Uterus (tissue), 4 donors: ENCODE data around the gene RABEP2. TPM values are rescaled to one million over a fixed set of nuclear protein-coding genes. Genes with fewer than 3 reads are reported as not detected.
"Not testable (repeated sequence)": the region's sequence is repeated elsewhere in the genome, so short reads cannot be mapped to it uniquely, and the experiment has no call there.

ENCODE experiments used
- DNase-seq, 2 donors: peaks; one replicate each; pipeline ENCODE4 v3.0.0-alpha.2; 2019 to 2020
- H3K27ac ChIP-seq, 2 donors: fragments of 200-600 bp; sonication (generic); 1 replicate in 1 of 2; 2 replicates in 1 of 2; pipeline ENCODE4 v1.5.1; 2016 to 2018
- H3K27me3 ChIP-seq, 2 donors: fragments of 200-600 bp; sonication (generic); one replicate each; pipeline ENCODE4 v1.5.1; 2018 to 2019; ENCODE audit warnings: control low read depth in 1 of 2
- H3K36me3 ChIP-seq, 2 donors: fragments of 200-600 bp; sonication (generic); one replicate each; pipeline ENCODE4 v1.5.1; 2019; ENCODE audit warnings: control low read depth in 1 of 2
- H3K4me1 ChIP-seq, 2 donors: fragments of 200-600 bp; sonication (generic); one replicate each; pipeline ENCODE4 v1.5.1; 2018 to 2019; ENCODE audit warnings: control low read depth in 1 of 2
- H3K4me3 ChIP-seq, 2 donors: fragments of 200-600 bp; sonication (generic); 1 replicate in 1 of 2; 2 replicates in 1 of 2; pipeline ENCODE4 v1.5.1; 2018 to 2019; ENCODE audit warnings: mild to moderate bottlenecking in 1 of 2
- H3K9me3 ChIP-seq, 2 donors: fragments of 200-600 bp; sonication (generic); one replicate each; pipeline ENCODE4 v1.5.1; 2019; ENCODE audit warnings: control low read depth in 1 of 2
- CTCF ChIP-seq, 4 experiments: fragments of 200-600 bp in 2 of 4; fragments of 450-650 bp in 2 of 4; sonication (generic) in 2 of 4; IDR thresholded peaks; one replicate each; pipeline ENCODE4 v1.5.1; 2016 to 2019; ENCODE audit warnings: antibody characterized with exemption in 4 of 4, mild to moderate bottlenecking in 2 of 4, moderate library complexity in 1 of 4
- POLR2A ChIP-seq, 2 donors: fragments of 450-650 bp; IDR thresholded peaks; one replicate each; pipeline ENCODE4 v1.6.1; 2016; ENCODE audit warnings: antibody characterized with exemption in 2 of 2, mild to moderate bottlenecking in 1 of 2, moderate library complexity in 1 of 2
- intact Hi-C: fragments of 100-400 bp; cut with DNase I; formaldehyde crosslinking; loops from one replicate; pipeline ENCODE4 v1.15.1; 2023; ENCODE audit warnings: low total_unique reads
- total RNA-seq, 4 donors: library from RNA; depleted of rRNA in 3 of 4; stranded (reverse); fragments of >200 nt in 3 of 4; gene quantifications; one replicate each; pipeline versions ENCODE4 v1.1.0 to v1.2.4, GENCODE V29; 2014 to 2023
- donor health status: DM: yes; HTN: yes; CAD: no.

The RABEP2 gene
- total RNA-seq, 4 donors from 2014 or later = 4.9 to 41.1 (median 9.3) TPM

- no peak for TF ChIP-seq CTCF (IDR thresholded peaks at IDR 0.05)
- no peak for TF ChIP-seq POLR2A (IDR thresholded peaks at IDR 0.05)
- H3K4me3 ChIP-seq = no peak overlapping the region
- no peaks in the 10 kb centered on the region for H3K27me3 ChIP-seq
- no peaks in the 10 kb centered on the region for H3K36me3 ChIP-seq
- no peaks in the 10 kb centered on the region for H3K4me1 ChIP-seq
- no peak overlapping the region for H3K27ac ChIP-seq
- DNase-seq = no peak
- no peaks in the 10 kb centered on the region for H3K9me3 ChIP-seq
- intact Hi-C loops = loop anchor here (10.0 kb wide), 1 partner anchor 52 kb away; the partner anchor contains the start of gene RABEP2
Measured at GRCh38 chr16:28872952-28873351, 52.1 kb downstream of the RABEP2 start.

- Histone ChIP-seq H3K4me3 (no peak overlapping the region), H3K9me3 (no peaks in the 10 kb centered on the region), H3K27me3 (no peaks in the 10 kb centered on the region), H3K4me1 (peaks cover 0 to 9% of the 10 kb centered on the region in 2 donors), H3K36me3 (no peaks in the 10 kb centered on the region), H3K27ac (no peak overlapping the region)
- intact Hi-C loops = no loop called here
- no peak for TF ChIP-seq CTCF (IDR thresholded peaks at IDR 0.05)
- TF ChIP-seq POLR2A (IDR thresholded peaks at IDR 0.05) = no peak
- no peak for DNase-seq
Measured at GRCh38 chr16:28869201-28869600, 55.8 kb downstream of the RABEP2 start.

- H3K4me3 ChIP-seq, DNase-seq, intact Hi-C loops, H3K9me3 ChIP-seq, H3K27me3 ChIP-seq, H3K4me1 ChIP-seq, H3K27ac ChIP-seq, H3K36me3 ChIP-seq: not testable (repeated sequence)
Measured at GRCh38 chr16:28867646-28868045, 57.4 kb downstream of the RABEP2 start.

- intact Hi-C loops = no loop called here
- no peaks in the 10 kb centered on the region for H3K36me3 ChIP-seq
- TF ChIP-seq POLR2A (IDR thresholded peaks at IDR 0.05) (no peak), CTCF (IDR thresholded peaks at IDR 0.05) (no peak)
Measured at GRCh38 chr16:28867241-28867640, 57.8 kb downstream of the RABEP2 start.

GRCh38 chr16:28866454-28866804 is 58.6 kb downstream of the RABEP2 start:
- DNase-seq = no peak
- H3K27me3 ChIP-seq = no peaks in the 10 kb centered on the region
- intact Hi-C loops = no loop called here
- no peak overlapping the region for H3K27ac ChIP-seq
- no peaks in the 10 kb centered on the region for H3K9me3 ChIP-seq
- no peak for TF ChIP-seq CTCF (IDR thresholded peaks at IDR 0.05)
- TF ChIP-seq POLR2A (IDR thresholded peaks at IDR 0.05) = no peak
- no peak overlapping the region for H3K4me3 ChIP-seq
- H3K4me1 ChIP-seq = peaks cover 0 to 9% of the 10 kb centered on the region in 2 donors
- no peaks in the 10 kb centered on the region for H3K36me3 ChIP-seq

More at GRCh38 chr16:28867241-28867640, 57.8 kb downstream of the RABEP2 start:
- DNase-seq = no peak
- Histone ChIP-seq H3K27ac (no peak overlapping the region), H3K4me3 (no peak overlapping the region), H3K4me1 (peaks cover 0 to 9% of the 10 kb centered on the region in 2 donors), H3K27me3 (no peaks in the 10 kb centered on the region), H3K9me3 (no peaks in the 10 kb centered on the region)
